ENCODE data around the gene MAT2B. TPM values are rescaled to one million over a fixed set of nuclear protein-coding genes. Genes with fewer than 3 reads are reported as not detected.

The MAT2B gene
- total RNA-seq, 1 donor from 2014 or later, result 66.8 TPM

DNA sequence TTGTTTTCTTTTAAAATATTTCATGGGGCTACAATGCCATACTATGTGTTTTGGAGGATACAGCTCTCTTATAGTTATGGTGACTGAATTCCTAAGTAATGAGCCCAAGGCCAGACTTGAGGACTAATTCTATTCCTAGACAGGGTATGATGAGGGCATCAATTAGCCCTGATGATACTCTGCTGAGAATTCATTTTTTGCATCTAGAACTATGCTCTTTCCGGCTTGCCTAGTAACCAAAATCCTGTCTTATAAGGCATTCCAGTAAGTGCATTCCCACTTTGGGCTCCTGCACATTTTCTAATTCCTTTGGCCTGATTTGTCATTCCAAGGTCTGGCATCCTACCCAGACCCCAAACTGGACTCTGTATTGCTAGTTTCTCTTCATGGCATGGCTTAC, 62.4 kb downstream of the MAT2B start:
- no peak for DNase-seq (ENCODE audit: low spot score, unreplicated experiment)
- Mint-ChIP-seq H3K9me3 (ENCODE audit: low read depth) (no peaks in the 10 kb centered on the region), H3K36me3 (ENCODE audit: insufficient read depth) (no peaks in the 10 kb centered on the region), H3K4me1 (ENCODE audit: low read depth) (peaks cover 34% of the 10 kb centered on the region), H3K27ac (no peak overlapping the region), H3K27me3 (peaks cover 16% of the 10 kb centered on the region), H3K4me3 (ENCODE audit: low read depth) (no peak overlapping the region)
- TF ChIP-seq, protein P1, sequence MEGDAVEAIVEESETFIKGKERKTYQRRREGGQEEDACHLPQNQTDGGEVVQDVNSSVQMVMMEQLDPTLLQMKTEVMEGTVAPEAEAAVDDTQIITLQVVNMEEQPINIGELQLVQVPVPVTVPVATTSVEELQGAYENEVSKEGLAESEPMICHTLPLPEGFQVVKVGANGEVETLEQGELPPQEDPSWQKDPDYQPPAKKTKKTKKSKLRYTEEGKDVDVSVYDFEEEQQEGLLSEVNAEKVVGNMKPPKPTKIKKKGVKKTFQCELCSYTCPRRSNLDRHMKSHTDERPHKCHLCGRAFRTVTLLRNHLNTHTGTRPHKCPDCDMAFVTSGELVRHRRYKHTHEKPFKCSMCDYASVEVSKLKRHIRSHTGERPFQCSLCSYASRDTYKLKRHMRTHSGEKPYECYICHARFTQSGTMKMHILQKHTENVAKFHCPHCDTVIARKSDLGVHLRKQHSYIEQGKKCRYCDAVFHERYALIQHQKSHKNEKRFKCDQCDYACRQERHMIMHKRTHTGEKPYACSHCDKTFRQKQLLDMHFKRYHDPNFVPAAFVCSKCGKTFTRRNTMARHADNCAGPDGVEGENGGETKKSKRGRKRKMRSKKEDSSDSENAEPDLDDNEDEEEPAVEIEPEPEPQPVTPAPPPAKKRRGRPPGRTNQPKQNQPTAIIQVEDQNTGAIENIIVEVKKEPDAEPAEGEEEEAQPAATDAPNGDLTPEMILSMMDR (IDR thresholded peaks at IDR 0.05; ENCODE audit: unreplicated experiment), result no peak

Other genes starting within 250 kb of the MAT2B start
- 250 and 267 TPM in 2 replicates for gene CCNG1, start 68.0 kb upstream of the MAT2B start, total RNA-seq
- 33.0 and 39.1 TPM in 2 replicates for gene NUDCD2, start 45.5 kb upstream of the MAT2B start, total RNA-seq
- 13.3 and 15.0 TPM in 2 replicates for gene HMMR, start 45.0 kb upstream of the MAT2B start, total RNA-seq

Data from progenitor cell of endocrine pancreas (in vitro differentiated cells).